Non-pigmented ciliary epithelial cell (primary cell): ENCODE data around the gene OLFM1.

Experiments
- DNase-seq: peaks from one replicate; pipeline ENCODE4 v3.0.0-alpha.2; 2010; ENCODE audit warnings: low read depth

Gene OLFM1

DNA sequence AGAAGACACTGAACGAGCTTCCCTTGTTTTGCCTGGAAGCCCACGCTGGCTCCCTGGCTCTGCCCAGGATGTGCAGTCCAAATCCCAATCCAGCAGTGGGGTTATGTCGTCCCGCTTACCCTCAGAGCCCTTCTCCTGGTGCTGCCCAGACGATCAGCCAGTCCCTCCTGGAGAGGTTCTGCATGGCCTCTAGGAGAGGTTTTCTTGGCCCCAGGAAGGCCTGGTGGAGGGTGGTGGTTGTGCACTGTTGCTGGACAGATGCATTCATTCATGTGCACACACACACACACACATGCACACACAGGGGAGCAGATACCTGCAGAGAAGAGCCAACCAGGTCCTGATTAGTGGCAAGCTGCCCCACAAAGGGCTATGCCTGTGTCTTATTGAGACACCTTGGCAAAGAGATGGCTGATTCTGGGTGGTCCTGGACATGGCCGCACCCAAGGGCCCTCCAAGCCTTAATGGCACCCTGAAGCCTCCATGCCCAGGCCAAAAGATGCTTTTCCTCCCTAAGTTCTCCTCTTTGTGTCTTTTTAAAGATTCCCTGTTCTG lies 10.5 kb upstream of the OLFM1 start:
- DNase-seq = no peak

DNA sequence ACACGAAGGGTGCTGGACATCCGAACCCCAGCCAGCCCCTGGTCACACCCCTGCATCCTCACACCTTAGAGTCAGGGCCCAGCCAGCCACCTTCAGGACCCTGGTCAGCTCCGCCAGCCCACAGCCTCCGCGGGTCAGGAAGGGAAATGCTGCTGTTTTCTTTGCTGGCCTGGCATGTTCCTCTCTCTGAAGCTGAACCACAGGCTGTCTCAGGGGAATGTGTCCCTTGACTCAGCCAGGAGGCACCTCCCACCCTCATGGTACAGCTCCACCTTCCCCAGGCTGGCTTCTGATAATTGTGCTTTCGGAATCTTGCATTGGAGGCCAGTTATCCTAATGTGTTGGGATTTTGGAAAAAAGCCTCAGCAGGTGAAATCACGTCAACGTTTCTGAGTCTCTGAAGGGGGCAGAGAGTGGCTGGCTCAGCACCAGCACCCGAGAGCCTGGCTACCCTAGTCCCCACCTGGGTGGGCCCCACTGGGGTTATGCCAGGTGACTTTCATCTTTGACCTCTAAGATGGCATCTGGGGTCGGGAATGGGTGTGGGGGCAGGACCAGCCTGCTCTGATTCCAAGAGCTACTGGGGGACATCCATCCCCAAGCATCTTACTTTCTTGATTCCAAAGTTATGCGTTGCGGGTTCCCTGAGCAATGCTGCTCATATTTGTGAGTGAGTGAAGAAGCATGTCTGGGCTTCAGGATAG lies 9.8 kb upstream of the OLFM1 start:
- no peak for DNase-seq

DNA sequence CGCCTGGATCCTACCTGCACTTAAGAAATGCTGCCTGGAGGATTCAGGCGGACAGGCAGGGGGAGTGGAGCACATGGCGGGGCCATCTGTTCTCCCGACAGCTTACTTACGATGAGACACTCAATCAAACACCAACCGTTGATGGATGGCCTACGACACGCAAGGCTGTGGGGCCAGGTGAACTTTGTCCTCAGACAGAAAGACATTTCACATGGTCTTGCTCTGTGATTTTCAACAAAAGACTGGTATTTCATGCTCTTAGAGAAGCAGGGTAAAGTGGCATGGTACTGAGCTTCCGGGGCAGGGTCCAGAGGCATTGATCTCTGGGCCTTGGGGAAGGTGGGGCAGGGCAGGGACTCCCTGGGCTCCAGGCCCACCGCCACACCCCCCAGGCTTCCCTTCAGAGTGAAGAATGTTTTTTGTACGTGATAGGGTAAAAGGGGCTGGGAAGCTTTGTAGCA lies 9.1 kb upstream of the OLFM1 start:
- DNase-seq = no peak

DNA sequence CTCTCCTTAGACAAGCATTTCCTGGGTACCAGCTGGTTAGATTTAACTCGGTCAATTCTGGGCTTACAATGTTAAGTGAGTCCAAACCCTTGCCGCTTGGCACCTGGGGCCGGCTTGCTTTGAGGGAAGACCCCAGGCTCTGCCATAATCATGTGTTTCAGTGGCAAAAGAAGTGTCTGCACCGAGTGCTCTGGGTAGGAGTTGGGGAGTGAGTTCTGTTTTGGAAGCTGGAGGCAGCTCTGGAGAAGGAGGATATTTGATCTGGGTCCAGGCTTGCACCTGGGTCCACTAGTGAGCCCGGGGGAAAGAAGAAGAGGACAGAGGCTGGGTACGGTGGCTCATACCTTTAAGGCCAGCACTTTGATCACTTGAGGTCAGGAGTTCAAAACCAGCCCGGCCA lies 8.4 kb upstream of the OLFM1 start:
- no peak for DNase-seq

DNA sequence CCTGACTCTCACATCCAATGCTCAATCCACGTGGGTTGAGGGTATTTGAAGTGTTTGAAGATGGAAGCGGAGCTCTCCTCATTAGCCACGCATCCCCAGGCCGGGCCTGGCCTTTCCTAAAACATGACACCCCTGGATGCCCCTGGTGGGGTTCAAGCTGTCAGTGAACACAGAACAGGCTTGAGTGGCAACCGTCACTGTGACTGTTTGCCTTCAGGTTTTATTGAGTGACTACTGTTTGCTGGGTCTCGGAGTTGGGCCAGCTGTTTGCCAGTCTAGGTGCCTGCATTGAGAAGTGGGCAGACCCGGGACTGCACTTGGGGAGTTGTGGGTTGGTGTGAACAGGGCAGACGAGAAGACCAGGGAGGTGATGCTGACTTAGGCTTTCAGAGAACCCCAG lies 7.8 kb upstream of the OLFM1 start:
- no peak for DNase-seq

DNA sequence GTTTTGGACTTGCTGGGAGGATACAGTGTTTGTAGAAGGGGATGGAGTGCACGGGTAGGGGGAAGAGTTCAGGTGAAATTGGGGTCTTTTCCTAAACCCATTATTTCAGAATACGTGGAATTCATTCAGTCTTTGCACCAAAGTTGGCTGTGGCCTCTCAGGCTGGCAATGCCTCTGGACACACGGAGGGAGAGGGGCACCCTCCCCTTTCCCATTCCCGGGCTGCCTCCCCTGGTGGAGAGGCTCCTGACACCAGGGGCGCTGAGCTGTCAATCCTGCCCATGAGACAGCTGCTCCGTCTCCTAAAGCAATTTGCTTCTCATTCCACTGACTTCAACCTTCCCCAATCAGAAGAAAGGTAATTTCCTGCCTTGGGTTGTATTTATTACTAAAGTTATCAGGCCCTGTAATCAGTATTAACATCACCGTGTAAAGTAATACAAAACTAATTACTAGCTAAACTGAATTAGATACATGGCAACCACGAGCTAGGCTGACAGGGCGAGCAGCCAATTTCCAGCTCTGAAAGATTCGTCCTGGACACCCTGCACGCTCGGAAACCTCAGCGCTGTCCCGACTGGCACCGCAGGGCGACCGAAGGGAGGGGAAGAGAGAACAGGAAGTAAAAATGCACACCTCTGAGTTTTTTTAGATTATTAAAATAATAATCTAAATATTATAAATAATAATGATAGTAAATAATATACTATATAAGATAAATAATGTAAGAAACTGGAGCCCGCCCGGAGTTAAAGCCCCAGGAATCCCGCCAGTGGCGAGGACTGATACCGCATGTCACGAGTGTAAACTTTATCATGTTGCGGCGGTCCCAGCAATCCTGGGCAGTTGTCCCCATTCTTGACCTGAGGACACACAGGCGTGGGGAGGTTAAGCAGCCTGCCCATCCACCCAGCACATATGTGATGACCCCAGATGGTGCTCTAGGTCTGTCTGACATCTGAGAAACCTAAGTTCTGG lies 6.9 kb upstream of the OLFM1 start:
- DNase-seq = no peak

DNA sequence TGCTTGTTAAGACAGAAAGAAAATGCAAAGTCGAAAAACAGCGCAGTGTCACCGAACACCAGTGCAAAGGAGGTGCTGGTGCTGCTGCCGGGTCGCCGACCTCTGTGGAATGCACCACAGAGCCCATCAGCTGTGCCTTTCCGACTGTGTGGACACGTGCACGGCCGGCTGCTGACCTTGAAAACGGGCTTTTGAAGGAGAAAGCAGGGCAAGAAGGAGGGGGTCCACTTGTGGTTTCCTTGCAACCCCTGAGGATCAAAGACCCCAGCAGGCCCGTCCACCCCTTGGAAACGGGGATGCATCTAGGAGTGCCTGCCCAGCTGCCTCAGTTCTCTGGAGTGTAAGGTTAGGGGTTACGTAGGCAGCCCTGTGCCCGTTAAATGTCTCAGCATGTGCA lies 6.2 kb upstream of the OLFM1 start:
- DNase-seq = no peak

DNA sequence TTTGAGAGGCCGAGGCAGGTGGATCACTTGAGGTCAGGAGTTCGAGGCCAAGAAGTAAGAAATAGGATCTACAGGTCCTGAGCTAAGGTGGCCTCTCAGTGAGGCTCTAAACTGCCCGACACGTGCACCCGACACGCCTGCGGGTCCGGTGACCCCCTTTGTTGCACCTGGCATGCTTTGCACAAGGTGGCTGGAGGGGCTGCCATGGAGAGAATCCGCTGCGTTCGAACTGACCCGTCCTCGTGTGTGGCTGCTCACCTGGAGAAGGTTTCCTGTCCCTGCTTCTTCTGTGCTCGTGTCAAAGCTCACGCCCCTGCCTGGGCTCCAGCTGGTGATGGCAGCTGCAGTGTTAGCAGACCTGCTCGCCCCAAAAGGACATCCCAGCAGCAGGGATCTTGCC lies 5.7 kb upstream of the OLFM1 start:
- DNase-seq = no peak

DNA sequence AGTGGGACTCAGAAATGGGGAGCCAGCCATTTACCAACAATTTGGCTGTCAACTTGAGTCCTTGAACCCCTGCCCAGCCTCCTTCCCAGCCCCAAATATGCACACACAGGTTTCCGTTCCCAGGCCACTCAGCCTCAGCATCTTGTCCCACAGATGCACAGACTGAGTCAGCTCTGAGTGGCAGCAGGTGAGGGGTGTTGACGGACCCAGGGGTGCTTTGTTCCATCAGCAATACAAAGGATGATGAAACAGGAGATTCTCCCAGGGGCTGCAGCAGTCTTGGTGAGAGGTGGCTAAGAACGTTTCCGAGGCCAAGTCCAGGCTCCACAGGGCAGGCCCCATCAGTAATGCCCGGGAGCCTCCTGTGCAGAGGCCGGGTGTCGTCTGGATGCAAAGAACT lies 4.9 kb upstream of the OLFM1 start:
- no peak for DNase-seq

DNA sequence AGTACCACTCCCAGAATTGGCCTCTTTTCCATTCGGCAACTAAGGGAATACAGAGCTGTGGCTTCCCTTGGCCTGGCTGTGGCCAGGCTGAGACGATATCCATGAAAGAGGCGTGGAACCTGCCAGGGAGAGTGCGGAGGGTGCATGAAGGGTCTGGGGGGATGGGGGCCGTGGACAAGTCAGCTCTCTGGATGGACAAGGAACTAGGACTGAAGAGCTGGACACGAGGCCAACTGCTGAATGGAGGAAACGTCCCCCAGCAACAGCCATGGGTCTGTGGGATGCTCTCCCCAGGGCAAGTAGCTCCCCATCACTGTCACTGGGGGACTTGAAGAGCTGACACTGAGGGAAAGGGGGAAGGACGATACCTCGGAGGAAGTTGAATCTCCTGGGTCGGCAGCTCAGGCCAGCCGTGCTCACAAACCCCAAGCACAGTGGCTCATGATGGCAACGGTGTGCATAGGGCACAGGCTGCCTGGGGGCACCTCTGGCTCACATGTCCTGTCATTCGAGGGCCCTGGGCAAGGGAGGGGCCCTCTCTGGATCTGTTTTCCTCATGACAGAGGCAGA lies 4.1 kb upstream of the OLFM1 start:
- no peak for DNase-seq

DNA sequence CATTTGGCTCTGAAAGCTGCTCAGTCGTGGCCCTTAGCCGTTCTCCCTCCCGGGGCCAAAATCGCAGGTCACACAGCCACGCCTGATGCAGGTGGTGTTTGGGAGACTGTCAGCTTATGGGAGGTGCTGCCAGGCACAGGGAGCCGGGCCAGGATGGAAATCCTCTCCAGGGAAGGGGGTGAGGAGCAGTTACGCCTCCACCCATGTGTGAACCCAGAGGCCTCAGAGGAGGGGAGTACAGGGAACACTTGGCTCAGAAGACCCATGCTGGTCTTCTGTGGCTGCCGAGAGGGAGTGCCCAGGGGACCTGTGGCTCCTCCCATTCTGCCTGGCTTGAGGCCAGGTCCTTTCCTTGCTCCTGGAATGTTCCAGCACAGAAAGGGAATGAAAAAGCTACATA lies 3.6 kb upstream of the OLFM1 start:
- no peak for DNase-seq

DNA sequence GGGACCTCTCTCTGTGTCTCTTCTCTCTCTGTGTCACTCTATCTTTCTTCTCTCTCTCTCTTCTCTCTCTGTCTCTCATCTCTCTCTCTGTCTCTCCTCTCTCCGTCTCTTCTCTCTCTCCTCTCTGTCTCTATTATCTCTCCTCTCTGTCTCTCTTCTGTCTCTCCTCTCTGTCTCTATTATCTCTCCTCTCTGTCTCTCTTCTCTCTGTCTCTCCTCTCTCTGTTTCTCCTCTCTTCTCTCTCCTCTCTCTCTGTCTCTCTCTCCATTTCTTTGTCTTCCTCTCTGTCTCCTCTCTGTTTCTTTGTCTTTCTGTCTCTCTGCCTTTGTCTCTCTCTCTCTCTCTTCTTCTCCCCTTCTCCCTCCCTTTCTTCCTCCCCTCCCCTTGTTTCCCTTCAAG lies 3.2 kb upstream of the OLFM1 start:
- DNase-seq = no peak

DNA sequence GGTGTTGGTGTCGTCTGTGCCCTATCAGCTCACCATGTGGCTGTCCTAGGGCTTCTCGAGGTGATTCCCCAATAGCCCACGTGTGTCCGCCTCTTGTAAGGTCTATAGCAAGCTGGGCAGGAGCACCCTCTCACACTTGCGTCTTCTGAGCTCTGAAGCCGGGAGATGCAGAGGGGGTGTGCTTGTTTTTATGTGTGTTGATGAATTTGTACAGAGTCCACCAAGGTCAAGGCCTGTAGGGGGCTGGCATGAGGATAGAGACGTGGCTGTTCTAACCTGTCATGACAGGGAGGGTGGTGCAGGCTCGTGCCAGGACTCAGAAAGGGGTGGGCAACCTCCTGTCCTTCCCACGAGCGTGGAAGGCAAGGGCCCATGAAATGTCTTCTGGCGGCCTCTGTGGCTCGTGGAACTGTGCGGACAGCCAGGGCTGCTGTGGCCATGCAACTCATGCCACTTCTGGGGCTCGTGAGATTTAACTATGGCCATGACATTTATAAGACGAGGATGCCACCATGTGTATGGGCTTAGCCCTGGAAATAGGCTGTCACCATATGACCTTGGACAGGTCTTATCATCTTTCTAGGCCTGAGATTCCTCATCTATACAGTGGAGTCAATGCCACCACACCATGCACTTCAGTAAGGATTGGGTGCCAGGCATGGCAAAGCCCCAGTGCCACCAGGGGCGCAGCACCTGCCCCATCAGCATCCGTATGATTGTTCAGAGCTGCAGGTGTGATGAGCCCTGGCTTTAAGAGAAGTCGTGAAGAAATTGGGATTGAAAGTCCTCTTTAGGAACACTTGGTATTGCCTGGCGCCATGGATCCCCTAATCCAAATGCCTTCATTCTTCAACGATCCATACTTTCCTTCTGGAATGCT lies 2.3 kb upstream of the OLFM1 start:
- no peak for DNase-seq

DNA sequence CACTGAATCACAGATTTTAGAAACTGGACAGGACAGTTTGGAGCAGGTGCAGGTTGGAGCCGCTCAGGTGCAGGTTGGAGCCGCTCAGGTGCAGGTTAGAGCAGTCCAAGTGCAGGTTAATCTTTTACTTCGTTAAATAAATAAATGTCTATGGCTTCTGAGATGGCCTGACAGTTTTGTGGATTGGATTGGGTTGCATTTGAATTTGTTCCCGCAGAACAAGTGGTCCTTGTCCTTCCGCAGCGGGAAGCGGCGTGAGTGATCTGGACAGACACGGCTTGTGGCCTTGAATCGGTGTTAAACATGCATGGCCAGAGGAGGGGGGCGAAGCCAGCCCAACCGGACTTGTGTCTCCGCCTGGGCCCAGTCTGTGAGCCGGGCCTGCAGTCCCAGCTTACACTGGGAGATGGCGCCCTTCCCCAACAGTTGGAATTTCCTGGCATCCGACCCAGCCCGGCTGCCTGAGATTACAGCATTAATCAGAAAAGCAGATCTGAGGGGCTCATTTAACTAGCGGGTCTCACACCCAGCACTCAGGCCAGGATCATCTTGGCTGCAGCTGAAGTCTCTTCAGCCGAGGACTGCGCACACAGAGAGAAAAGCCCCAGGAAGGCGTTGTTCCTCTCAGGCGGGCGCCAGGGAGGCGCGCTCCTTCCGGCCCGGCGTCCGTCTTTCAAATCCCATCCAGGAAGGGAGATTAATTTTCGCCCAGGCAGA lies 1.5 kb upstream of the OLFM1 start:
- DNase-seq = peak; percentile 2

DNA sequence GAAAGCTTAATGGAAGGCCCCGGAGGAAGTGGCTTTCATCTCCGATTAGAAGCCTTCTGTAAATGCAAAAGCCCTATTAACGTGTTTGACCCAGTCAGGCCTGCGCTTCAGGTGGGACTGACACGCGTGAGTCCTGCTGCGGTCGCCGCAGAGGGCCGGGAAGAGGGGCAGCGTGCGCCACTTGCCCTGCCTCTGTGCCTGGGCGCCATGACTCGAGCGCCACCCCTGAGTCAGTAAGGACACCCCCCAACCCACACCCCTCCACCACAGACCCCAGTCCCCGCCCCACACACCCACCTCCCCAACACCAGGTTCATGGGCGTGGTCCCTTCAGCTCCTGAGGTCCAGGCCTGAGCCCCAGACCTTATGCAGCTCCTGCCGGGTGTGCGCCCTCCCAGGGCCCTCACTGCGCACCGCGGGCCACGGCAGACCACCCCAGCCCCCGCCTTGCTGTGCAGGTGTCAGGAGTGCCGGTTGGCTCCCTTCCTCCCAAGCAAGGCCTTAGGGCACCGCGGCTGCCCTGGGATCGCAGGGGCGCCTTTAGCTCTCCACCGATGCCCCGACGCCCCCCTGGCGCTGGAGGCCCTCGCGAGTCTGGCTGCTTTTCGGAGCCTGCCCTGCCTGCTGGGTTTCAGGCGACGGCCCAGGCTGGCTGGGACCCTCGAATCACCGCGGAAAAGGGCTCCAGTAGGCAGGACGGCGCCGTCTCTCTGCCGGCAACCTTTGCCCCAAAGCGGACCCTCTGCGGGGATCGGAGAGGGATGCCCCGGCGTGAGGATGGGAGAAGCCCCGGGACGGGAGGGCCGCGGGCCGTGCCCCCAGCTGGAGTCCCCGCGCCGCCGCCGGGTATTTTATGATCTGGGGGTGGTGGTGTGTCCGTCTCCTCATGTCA lies 625 bp upstream of the OLFM1 start:
- DNase-seq = no peak

DNA sequence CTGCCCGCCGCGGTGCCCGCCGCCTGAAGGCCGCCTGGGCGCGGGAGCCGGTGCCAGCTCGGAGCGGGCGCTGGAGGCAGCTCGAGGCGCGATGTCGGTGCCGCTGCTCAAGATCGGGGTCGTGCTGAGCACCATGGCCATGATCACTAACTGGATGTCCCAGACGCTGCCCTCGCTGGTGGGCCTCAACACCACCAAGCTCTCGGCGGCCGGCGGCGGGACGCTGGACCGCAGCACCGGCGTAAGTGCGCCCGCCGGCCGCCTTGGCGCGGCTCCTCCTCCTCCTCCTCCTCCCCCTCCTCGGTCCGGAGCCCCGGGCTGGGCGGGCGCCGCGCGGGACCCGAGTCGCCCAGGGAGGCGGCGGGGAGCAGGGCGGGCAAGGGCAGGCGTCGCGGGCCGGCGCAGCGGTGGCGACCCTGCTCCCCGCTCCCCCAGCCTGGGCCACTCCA lies 455 bp downstream of the OLFM1 start:
- DNase-seq = no peak

DNA sequence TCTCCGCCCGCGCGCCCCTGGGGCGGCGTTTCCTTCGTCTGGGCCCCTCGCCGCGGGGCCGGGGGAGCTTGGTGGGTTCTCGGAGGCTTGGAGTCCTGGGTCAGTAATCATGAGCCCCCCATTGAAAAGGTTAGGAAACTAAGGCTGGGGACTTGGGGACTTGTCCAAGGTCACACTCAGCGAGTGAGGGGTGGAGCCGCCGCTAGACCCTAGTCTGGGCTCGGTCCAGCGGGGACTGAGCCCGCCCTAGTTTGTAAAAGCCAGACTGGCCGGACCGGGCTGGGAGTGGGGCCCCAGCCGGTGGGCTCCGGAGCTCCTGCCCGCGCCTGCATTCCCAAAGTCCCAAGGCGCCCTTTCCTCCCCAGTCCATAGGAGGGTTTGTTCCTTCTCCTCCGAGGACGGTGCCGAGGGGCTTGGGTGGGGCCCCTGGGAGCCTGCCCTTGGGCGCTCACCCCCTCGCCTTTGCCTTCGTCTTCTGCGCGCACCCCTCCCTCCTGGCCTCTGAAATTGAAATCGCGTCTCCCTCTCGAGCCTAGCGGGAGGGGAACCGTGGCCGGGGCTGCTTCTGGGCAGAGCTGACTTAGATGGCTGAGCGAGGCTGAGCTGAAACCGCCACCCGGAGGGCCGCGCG lies 995 bp downstream of the OLFM1 start:
- no peak for DNase-seq

DNA sequence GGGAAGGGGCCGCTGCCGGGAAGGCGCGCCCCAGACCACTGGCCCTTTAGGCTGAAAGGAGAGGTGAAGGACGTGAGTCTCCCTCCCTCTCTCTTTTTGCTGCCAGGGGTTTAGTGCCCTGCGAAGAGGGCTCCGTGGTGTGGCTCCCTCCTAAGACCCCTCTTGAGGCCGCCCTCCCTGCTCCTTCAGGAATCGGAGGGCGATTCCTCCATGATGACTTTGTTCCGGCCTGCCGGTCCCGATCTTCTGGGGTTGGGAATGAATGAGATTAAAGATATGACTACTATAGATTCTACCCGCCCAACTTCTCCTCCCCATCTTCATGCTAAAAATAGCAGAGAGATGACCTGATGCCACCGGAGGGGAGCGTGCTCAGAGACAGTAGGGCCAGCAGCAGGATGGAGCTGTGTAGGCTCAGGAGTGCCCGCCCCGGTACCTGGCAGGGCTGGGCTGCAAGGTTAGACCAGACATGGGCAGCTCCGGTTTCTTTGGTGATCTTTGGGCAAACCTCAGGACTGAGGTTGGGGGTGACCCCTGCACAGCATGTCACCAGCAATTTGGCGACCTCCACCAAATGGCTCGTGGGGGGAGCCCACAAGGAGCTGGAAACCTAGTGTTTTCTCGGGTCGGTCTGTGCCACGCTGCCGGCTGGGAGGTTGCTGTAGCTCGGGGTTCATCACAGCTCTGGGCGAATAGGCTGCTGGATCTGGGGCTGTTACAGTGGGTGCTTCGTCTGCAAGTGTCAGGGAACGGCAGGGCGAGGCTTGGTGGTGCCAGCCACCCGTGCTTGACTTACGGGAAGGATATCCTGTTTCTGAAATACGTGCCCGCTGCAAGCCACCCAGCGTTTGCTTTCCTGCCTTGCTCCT lies 1.7 kb downstream of the OLFM1 start:
- no peak for DNase-seq
